ENCODE results near the gene UBXN7. TPM values are rescaled to one million over a fixed set of nuclear protein-coding genes. Genes with fewer than 3 reads are reported as not detected.

UBXN7 gene
- total RNA-seq, 1 experiment from 2014 or later: 64.7 TPM

DNA sequence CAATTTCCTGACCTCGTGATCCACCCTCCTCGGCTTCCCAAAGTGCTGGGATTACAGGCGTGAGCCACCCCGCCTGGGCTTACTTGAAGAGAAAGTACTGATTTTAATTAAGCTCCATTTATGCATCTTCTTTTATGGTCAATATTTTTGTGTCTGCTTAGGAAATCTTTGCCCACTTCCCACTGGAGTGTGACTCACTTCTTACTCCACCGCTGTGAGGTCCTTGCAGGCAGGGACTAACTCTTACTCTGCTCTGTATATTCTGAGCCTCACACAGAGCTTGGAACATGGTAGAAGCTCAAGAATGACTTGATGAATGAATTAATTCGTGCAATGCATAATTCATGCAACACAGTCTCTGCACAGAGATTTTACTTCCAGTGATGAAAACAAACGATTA lies 91.1 kb downstream of the UBXN7 start:
- peak; percentile 70 for DNase-seq (ENCODE audit: unreplicated experiment)
- no peaks in the 10 kb centered on the region for H3K9me3 Mint-ChIP-seq (ENCODE audit: unreplicated experiment)
- no TSS peak for BruUV-seq (replicated peaks)
- H3K27me3 Mint-ChIP-seq (ENCODE audit: insufficient read depth, unreplicated experiment): no peaks in the 10 kb centered on the region
- CTCF ChIA-PET: interaction anchor here (0.7 kb wide), 1 partner anchor 18 kb away, joined by 5 read pairs; no protein-coding TSS in a partner anchor
- no peak overlapping the region for H3K4me3 Mint-ChIP-seq (ENCODE audit: unreplicated experiment)
- H3K36me3 Mint-ChIP-seq (ENCODE audit: insufficient read depth, unreplicated experiment): peaks cover 4% of the 10 kb centered on the region
- TF ChIP-seq, protein P1, sequence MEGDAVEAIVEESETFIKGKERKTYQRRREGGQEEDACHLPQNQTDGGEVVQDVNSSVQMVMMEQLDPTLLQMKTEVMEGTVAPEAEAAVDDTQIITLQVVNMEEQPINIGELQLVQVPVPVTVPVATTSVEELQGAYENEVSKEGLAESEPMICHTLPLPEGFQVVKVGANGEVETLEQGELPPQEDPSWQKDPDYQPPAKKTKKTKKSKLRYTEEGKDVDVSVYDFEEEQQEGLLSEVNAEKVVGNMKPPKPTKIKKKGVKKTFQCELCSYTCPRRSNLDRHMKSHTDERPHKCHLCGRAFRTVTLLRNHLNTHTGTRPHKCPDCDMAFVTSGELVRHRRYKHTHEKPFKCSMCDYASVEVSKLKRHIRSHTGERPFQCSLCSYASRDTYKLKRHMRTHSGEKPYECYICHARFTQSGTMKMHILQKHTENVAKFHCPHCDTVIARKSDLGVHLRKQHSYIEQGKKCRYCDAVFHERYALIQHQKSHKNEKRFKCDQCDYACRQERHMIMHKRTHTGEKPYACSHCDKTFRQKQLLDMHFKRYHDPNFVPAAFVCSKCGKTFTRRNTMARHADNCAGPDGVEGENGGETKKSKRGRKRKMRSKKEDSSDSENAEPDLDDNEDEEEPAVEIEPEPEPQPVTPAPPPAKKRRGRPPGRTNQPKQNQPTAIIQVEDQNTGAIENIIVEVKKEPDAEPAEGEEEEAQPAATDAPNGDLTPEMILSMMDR (IDR thresholded peaks at IDR 0.05; ENCODE audit: unreplicated experiment): no peak
- H3K27ac Mint-ChIP-seq (ENCODE audit: low read depth, unreplicated experiment): no peak overlapping the region
- intact Hi-C loops (cut with micrococcal nuclease): no loop called here
- POLR2A ChIA-PET: interaction anchor here (0.8 to 1.6 kb wide), 4 partner anchors 24 to 147 kb away, joined by 3 to 4 read pairs (median 4); partner anchors contain the start of genes PCYT1A and UBXN7
- peaks cover 24% of the 10 kb centered on the region for H3K4me1 Mint-ChIP-seq (ENCODE audit: insufficient read depth, unreplicated experiment)

DNA sequence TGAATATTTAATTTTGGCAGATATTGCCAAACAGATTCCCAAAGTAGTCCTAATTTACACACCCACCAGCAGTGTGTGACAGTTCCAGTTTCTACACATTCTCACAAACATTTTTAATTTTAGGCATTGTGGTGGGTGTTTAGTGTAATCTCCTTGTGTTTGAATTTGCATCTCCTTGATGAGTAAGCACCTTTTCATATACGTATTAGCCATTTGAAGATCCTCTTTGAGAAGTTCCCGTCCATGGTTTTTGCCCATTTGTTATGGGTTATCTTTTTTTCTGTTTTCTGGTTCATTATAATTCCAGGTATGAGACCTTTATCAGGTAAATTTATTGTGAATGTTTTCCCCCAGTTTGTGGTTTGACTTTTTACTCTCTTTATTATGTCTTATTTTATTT lies 91.8 kb downstream of the UBXN7 start:
- ChIA-PET POLR2A (interaction anchor here (0.8 to 3.4 kb wide), 5 partner anchors 24 to 162 kb away, joined by 3 to 26 read pairs (median 4); partner anchors contain the start of genes PCYT1A, RNF168 and UBXN7), CTCF (no interaction called here)
- Mint-ChIP-seq H3K27ac (ENCODE audit: low read depth, unreplicated experiment) (peak overlapping the region; percentile 57), H3K4me3 (ENCODE audit: unreplicated experiment) (no peak overlapping the region), H3K36me3 (ENCODE audit: insufficient read depth, unreplicated experiment) (peaks cover 4% of the 10 kb centered on the region), H3K9me3 (ENCODE audit: unreplicated experiment) (no peaks in the 10 kb centered on the region), H3K4me1 (ENCODE audit: insufficient read depth, unreplicated experiment) (peaks cover 24% of the 10 kb centered on the region), H3K27me3 (ENCODE audit: insufficient read depth, unreplicated experiment) (no peaks in the 10 kb centered on the region)
- peak; percentile 17 for DNase-seq (ENCODE audit: unreplicated experiment)
- no TSS peak for BruUV-seq (replicated peaks)
- TF ChIP-seq, protein P1 (IDR thresholded peaks at IDR 0.05; ENCODE audit: unreplicated experiment): no peak
- intact Hi-C loops (cut with micrococcal nuclease): no loop called here

- intact Hi-C loops (cut with micrococcal nuclease): loop anchor here (2.0 to 5.0 kb wide), 2 partner anchors 91 to 163 kb away; partner anchors contain the start of gene RNF168
- ChIA-PET POLR2A (interaction anchor here (0.6 to 4.7 kb wide), 8 partner anchors 15 to 229 kb away, joined by 3 to 72 read pairs (median 8); partner anchors contain the start of genes DYNLT2B, FBXO45, RNF168 and UBXN7), CTCF (interaction anchor here (0.7 kb wide), 1 partner anchor 10 kb away, joined by 5 read pairs; no protein-coding TSS in a partner anchor)
- H3K27me3 Mint-ChIP-seq (ENCODE audit: insufficient read depth, unreplicated experiment): no peaks in the 10 kb centered on the region
- peak overlapping the region; percentile 57 for H3K27ac Mint-ChIP-seq (ENCODE audit: low read depth, unreplicated experiment)
- peaks cover 24% of the 10 kb centered on the region for H3K4me1 Mint-ChIP-seq (ENCODE audit: insufficient read depth, unreplicated experiment)
- TF ChIP-seq, protein P1 (IDR thresholded peaks at IDR 0.05; ENCODE audit: unreplicated experiment): no peak
- peaks cover 2% of the 10 kb centered on the region for H3K36me3 Mint-ChIP-seq (ENCODE audit: insufficient read depth, unreplicated experiment)
- DNase-seq (ENCODE audit: unreplicated experiment): peak; percentile 86
- H3K9me3 Mint-ChIP-seq (ENCODE audit: unreplicated experiment): no peaks in the 10 kb centered on the region
- no peak overlapping the region for H3K4me3 Mint-ChIP-seq (ENCODE audit: unreplicated experiment)
- BruUV-seq (replicated peaks): no TSS peak
Observed at GRCh38 chr3:196339493-196340254, 92.6 kb downstream of the UBXN7 start.

DNA sequence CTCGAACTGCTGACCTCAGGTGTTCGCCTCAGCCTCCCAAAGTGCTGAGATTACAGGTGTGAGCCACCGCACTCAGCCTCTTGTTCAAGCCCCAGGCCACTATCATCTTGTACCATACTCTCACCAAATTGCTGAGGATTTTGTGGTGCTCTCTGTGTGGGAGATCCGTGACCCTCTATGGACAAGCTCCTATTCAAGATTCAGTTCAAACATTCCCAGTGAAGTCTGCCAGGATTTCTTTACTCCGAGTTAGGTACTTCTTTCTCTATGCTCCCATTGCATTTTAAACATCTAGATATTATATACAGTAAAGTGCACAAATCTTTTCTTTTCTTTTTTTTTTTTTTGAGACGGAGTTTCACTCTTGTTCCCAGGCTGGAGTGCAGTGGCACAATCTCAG lies 93.2 kb downstream of the UBXN7 start:
- CTCF ChIA-PET: no interaction called here
- BruUV-seq (replicated peaks): TSS peak; percentile 30
- intact Hi-C loops (cut with micrococcal nuclease): loop anchor here (2.0 to 5.0 kb wide), 2 partner anchors 92 to 163 kb away; partner anchors contain the start of gene RNF168
- DNase-seq (ENCODE audit: unreplicated experiment): peak; percentile 21
- Mint-ChIP-seq H3K27me3 (ENCODE audit: insufficient read depth, unreplicated experiment) (no peaks in the 10 kb centered on the region), H3K4me3 (ENCODE audit: unreplicated experiment) (peak overlapping the region; percentile 55), H3K27ac (ENCODE audit: low read depth, unreplicated experiment) (peak overlapping the region; percentile 80), H3K4me1 (ENCODE audit: insufficient read depth, unreplicated experiment) (peaks cover 24% of the 10 kb centered on the region), H3K36me3 (ENCODE audit: insufficient read depth, unreplicated experiment) (no peaks in the 10 kb centered on the region), H3K9me3 (ENCODE audit: unreplicated experiment) (no peaks in the 10 kb centered on the region)
- POLR2A ChIA-PET: interaction anchor here (0.6 to 4.7 kb wide), 12 partner anchors 8 to 229 kb away, joined by 3 to 72 read pairs (median 5); partner anchors contain the start of genes DYNLT2B, FBXO45, RNF168 and UBXN7
- TF ChIP-seq, protein P1 (IDR thresholded peaks at IDR 0.05; ENCODE audit: unreplicated experiment): no peak

Data from MCF 10A (cell line).